Esophagus muscularis mucosa (tissue), 4 donors: ENCODE data around the gene ITFG2. TPM values are rescaled to one million over a fixed set of nuclear protein-coding genes. Genes with fewer than 3 reads are reported as not detected.
"Not testable (repeated sequence)": the region's sequence is repeated elsewhere in the genome, so short reads cannot be mapped to it uniquely, and the experiment has no call there.

ENCODE experiments used
- DNase-seq: peaks from one replicate; pipeline ENCODE4 v3.0.0-alpha.2; 2017; ENCODE audit errors: extremely low spot score
- H3K27ac ChIP-seq, 4 donors: fragments of 200-600 bp; sonication (generic); replicated peaks in 1 of 4; 1 replicate in 3 of 4; 2 replicates in 1 of 4; pipeline ENCODE4 v1.5.1; 2016 to 2019; ENCODE audit warnings: mild to moderate bottlenecking in 1 of 4
- H3K27me3 ChIP-seq, 4 donors: fragments of 200-600 bp; sonication (generic); one replicate each; pipeline versions ENCODE4 v1.5.1 to v1.6.0; 2016 to 2019
- H3K36me3 ChIP-seq, 4 donors: fragments of 200-600 bp; sonication (generic); one replicate each; pipeline ENCODE4 v1.5.1; 2016 to 2019
- H3K4me1 ChIP-seq, 4 donors: fragments of 200-600 bp; sonication (generic); one replicate each; pipeline ENCODE4 v1.5.1; 2016 to 2019
- H3K4me3 ChIP-seq, 4 donors: fragments of 200-600 bp; sonication (generic); 1 replicate in 2 of 4; 2 replicates in 2 of 4; pipeline ENCODE4 v1.5.1; 2016 to 2019; ENCODE audit warnings: mild to moderate bottlenecking in 4 of 4, moderate library complexity in 1 of 4
- H3K9me3 ChIP-seq, 4 donors: fragments of 200-600 bp; sonication (generic); 1 replicate in 3 of 4; 2 replicates in 1 of 4; pipeline ENCODE4 v1.5.1; 2016 to 2019
- EP300 ChIP-seq: sonication (generic); formaldehyde crosslinking; IDR thresholded peaks from one replicate; pipeline ENCODE4 v1.6.1; 2017; ENCODE audit warnings: antibody characterized with exemption
- POLR2A ChIP-seq: fragments of 450-650 bp; IDR thresholded peaks from one replicate; pipeline ENCODE4 v1.6.1; 2017; ENCODE audit warnings: antibody characterized with exemption, moderate library complexity, mild to moderate bottlenecking, low read depth
- POLR2AphosphoS5 ChIP-seq, 2 donors: sonication (generic); formaldehyde crosslinking; IDR thresholded peaks; one replicate each; pipeline ENCODE4 v1.6.1; 2017; ENCODE audit warnings: antibody characterized with exemption in 2 of 2
- WGBS: methylation state at CpG from one replicate; pipeline ENCODE4 v1.1.5; 2018; 5-methylcytosine and 5-hydroxymethylcytosine counted together
- intact Hi-C: fragments of 100-400 bp; cut with DNase I; formaldehyde crosslinking; loops from one replicate; pipeline ENCODE4 v1.15.1; 2023
- total RNA-seq, 4 donors: library from RNA; depleted of rRNA; stranded (reverse); fragments of >200 nt; gene quantifications; one replicate each; pipeline versions ENCODE4 v1.1.0 to v1.2.1, GENCODE V29; 2016
- TF ChIP-seq, protein P1 (sequence below), 3 experiments: fragments of 200-600 bp in 2 of 3; fragments of 450-650 bp in 1 of 3; sonication (generic) in 2 of 3; IDR thresholded peaks; one replicate each; pipeline ENCODE4 v1.5.1; 2017 to 2019; ENCODE audit warnings: antibody characterized with exemption in 3 of 3, mild to moderate bottlenecking in 2 of 3, moderate library complexity in 1 of 3

Gene ITFG2
- total RNA-seq, 4 donors from 2014 or later = 13.6 to 26.2 (median 21.8) TPM

DNA sequence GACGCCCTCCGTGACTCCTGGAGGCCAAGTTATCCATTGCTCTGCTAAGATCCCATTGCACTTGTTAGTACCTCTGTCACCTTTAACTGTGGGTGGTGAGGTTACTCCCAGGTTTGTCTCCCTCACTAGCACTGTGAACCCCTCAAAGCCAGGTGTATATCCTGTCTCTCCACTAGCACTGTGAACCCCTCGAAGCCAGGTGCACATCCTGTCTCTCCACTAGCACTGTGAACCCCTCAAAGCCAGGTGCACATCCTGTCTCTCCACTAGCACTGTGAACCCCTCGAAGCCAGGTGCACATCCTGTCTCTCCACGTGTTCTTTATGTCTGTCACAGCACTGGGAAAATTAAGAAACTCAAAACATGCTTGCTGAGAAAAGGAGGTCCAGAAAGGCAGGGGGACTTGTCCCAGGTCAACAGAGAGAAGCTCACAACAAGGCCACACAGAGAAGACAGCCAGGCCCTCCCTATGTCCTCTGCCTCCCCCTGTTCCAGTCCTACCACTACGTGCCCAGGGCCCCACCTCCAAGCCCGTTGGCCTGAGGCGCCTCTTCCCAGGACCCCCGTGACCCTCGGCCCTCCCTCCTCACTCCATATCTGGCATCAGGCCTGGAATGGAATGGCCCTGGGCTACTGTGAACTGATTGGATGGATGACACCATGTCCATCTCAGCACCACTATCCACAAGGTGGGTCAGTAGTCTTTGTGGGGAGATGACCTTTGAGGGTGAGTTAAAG is 44.1 kb upstream of the ITFG2 start:
- 72% methylated on average over 10 of the region's 10 CpGs for WGBS
- intact Hi-C loops = no loop called here
- no peaks in the 10 kb centered on the region for H3K9me3 ChIP-seq
- no peaks in the 10 kb centered on the region for H3K36me3 ChIP-seq
- H3K4me3 ChIP-seq = no peak overlapping the region
- no peak overlapping the region for H3K27ac ChIP-seq
- H3K27me3 ChIP-seq = no peaks in the 10 kb centered on the region
- TF ChIP-seq POLR2AphosphoS5 (IDR thresholded peaks at IDR 0.05) = no peak
- TF ChIP-seq EP300 = no peak
- TF ChIP-seq, protein P1, sequence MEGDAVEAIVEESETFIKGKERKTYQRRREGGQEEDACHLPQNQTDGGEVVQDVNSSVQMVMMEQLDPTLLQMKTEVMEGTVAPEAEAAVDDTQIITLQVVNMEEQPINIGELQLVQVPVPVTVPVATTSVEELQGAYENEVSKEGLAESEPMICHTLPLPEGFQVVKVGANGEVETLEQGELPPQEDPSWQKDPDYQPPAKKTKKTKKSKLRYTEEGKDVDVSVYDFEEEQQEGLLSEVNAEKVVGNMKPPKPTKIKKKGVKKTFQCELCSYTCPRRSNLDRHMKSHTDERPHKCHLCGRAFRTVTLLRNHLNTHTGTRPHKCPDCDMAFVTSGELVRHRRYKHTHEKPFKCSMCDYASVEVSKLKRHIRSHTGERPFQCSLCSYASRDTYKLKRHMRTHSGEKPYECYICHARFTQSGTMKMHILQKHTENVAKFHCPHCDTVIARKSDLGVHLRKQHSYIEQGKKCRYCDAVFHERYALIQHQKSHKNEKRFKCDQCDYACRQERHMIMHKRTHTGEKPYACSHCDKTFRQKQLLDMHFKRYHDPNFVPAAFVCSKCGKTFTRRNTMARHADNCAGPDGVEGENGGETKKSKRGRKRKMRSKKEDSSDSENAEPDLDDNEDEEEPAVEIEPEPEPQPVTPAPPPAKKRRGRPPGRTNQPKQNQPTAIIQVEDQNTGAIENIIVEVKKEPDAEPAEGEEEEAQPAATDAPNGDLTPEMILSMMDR (IDR thresholded peaks at IDR 0.05) = no peak
- no peak for TF ChIP-seq POLR2A
- H3K4me1 ChIP-seq = no peaks in the 10 kb centered on the region
- no peak for DNase-seq

DNA sequence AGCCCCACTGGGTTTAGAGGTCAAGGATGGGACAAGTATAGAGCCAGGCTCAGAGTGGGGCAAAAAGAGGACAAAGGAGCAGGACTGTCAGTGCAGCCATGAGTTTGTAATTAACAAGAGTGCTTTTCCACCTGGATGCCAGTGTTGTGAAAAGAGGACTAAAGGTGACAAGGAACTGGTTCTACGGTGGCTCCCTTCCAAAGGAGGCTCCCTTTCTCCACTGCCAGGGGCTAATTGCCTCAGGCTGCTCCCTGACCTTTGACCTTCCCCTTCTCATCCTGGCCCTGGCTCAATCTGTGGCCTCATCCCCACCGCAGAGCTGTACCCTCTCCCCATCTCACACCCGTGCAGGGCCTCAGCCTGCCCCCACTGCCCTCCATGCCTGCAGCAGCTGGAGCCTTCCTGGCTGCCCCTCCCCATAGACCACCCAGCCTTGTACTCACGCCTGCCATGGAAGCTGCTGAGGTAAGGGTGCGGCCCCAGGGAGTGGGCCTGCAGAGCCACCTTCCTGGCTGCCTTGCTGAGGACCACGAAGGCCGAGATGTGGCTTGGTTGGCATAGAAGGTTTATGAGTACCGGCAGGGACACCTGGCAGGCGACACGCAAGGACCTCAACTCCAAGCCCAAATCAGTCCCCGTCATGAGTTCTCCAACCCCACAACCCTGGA is 42.5 kb upstream of the ITFG2 start:
- WGBS = 79% methylated on average over 8 of the region's 11 CpGs
- DNase-seq = no peak
- no peaks in the 10 kb centered on the region for H3K36me3 ChIP-seq
- H3K9me3 ChIP-seq = no peaks in the 10 kb centered on the region
- no peaks in the 10 kb centered on the region for H3K27me3 ChIP-seq
- H3K4me1 ChIP-seq = no peaks in the 10 kb centered on the region
- H3K4me3 ChIP-seq = no peak overlapping the region
- no peak overlapping the region for H3K27ac ChIP-seq
- intact Hi-C loops = no loop called here
- TF ChIP-seq POLR2AphosphoS5 (IDR thresholded peaks at IDR 0.05) (no peak), EP300 (no peak), POLR2A (no peak)
- TF ChIP-seq, protein P1 (IDR thresholded peaks at IDR 0.05) = no peak

DNA sequence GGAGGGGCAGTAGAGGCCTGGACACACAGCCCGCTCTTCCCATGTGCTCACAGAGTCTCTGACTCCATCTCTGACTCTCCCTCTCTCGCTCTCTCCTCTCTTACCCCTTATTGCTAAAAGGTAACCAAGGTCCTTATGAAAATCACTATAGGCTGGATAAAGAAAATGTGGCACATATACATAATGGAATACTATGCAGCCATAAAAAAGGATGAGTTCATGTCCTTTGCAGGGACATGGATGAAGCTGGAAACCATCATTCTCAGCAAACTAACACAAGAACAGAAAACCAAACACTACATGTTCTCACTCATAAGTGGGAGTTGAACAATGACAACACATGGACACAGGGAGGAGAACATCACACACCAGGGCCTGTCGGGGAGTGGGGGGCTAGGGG is 41.9 kb upstream of the ITFG2 start:
- H3K9me3 ChIP-seq, H3K27me3 ChIP-seq, H3K4me1 ChIP-seq, H3K4me3 ChIP-seq, H3K27ac ChIP-seq, H3K36me3 ChIP-seq, DNase-seq, intact Hi-C loops: not testable (repeated sequence)
- 94% methylated on average over 3 of the region's 3 CpGs for WGBS

DNA sequence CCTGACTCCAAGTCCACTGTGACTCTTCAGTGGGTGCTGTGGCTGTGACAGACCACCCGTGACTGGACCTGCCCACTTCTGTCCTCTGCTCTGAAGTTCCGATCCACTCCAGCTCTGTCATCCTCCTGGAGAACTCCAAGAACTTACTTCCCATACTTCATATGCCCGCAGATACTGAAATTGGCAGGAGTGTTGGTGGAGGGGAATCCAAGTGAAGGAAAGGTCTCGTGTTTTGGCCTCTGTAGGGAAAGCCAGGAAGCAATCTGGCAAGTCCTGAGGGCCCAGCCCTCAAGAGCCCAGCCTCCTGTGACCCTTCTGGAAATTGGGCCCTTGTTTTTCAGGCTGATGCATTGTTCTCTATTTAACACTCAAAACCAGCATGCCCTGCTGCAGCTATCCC is 40.1 kb upstream of the ITFG2 start:
- TF ChIP-seq POLR2A (no peak), EP300 (no peak), POLR2AphosphoS5 (IDR thresholded peaks at IDR 0.05) (no peak)
- TF ChIP-seq, protein P1 (IDR thresholded peaks at IDR 0.05) = no peak
- intact Hi-C loops = no loop called here
- no peak overlapping the region for H3K27ac ChIP-seq
- H3K4me3 ChIP-seq = no peak overlapping the region
- H3K9me3 ChIP-seq = no peaks in the 10 kb centered on the region
- H3K27me3 ChIP-seq = no peaks in the 10 kb centered on the region
- H3K4me1 ChIP-seq = no peaks in the 10 kb centered on the region
- DNase-seq = no peak
- H3K36me3 ChIP-seq = no peaks in the 10 kb centered on the region
- 63% methylated on average over 3 of the region's 4 CpGs for WGBS

DNA sequence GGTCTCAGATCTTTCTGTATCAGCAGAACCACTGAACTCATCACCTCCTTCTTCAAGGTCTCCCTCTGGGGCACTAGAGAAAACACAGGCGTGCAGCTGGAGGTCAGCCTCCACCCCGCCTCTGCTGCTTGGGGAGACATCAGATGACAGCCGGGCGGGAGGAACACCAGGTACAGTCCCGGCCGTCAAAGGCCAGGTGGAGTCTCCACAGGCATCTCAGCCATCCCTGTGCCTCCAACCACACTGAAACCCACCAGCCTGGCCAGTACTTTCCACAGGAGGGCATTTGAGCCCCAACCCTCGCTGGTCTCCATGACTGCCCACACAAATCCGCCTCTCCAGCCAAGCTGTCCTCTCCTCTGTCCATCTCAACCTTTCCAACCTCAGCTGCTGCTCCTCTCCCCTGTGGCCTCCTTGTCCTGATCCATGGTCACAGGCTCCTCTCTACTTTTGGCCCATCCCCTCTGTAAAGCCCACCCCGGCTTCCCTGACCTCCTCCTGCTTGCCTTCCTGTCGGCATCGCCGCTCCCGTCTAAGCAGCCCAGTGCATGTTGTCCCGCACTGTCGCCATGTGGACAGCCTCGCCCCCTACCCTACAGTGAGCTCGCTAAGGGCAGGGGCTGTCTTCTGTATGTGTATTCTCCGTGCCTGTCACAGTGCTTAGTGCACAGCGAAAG is 39.1 kb upstream of the ITFG2 start:
- TF ChIP-seq EP300 (no peak), POLR2AphosphoS5 (IDR thresholded peaks at IDR 0.05) (no peak), POLR2A (no peak)
- TF ChIP-seq, protein P1 (IDR thresholded peaks at IDR 0.05) = no peak
- no peaks in the 10 kb centered on the region for H3K27me3 ChIP-seq

More for the DNA sequence above, 39.1 kb upstream of the ITFG2 start:
- Histone ChIP-seq H3K27ac (no peak overlapping the region), H3K4me1 (no peaks in the 10 kb centered on the region), H3K4me3 (no peak overlapping the region), H3K36me3 (no peaks in the 10 kb centered on the region), H3K9me3 (no peaks in the 10 kb centered on the region)
- 79% methylated on average over 16 of the region's 19 CpGs for WGBS
- no peak for DNase-seq
- intact Hi-C loops = no loop called here
